C4-2B (cell line): ENCODE data around the gene KRTAP3-3.
A peak's percentile ranks its signal among the peaks of the same experiment; 100 is the strongest.

Source experiments
- H3K27ac ChIP-seq: fragments of 450-650 bp; 2 replicates; pipeline ENCODE4 v1.5.1; 2017
- CTCF ChIP-seq: fragments of 450-650 bp; conservative IDR thresholded peaks from 2 replicates; pipeline ENCODE4 v1.5.1; 2017; ENCODE audit warnings: mild to moderate bottlenecking
- ZFX ChIP-seq: fragments of 450-650 bp; IDR thresholded peaks from 2 replicates; pipeline ENCODE4 v1.6.1; 2017

KRTAP3-3 gene

GRCh38 chr17:40975516-40975915 lies 18.4 kb downstream of the KRTAP3-3 start:
- no peak overlapping the region for H3K27ac ChIP-seq
- TF ChIP-seq ZFX: no peak
- no peak for TF ChIP-seq CTCF

- TF ChIP-seq ZFX (no peak), CTCF (no peak)
- no peak overlapping the region for H3K27ac ChIP-seq
These were observed 19.6 kb downstream of the KRTAP3-3 start for GRCh38 chr17:40974366-40974765.

- no peak for TF ChIP-seq CTCF
- no peak for TF ChIP-seq ZFX
- H3K27ac ChIP-seq: no peak overlapping the region
These were observed 26.4 kb downstream of the KRTAP3-3 start for GRCh38 chr17:40967582-40967981.

GRCh38 chr17:40966848-40967247 lies 27.1 kb downstream of the KRTAP3-3 start, which contains the start of gene KRT39:
Gene KRT39 (minus strand): TSS chr17:40966948. CDS start chr17:40966856, 92 bp downstream.
- H3K27ac ChIP-seq: no peak within 1 kb of the TSS
- TF ChIP-seq ZFX: no peak
- no peak for TF ChIP-seq CTCF

GRCh38 chr17:40963838-40964237 lies 30.1 kb downstream of the KRTAP3-3 start:
- no peak overlapping the region for H3K27ac ChIP-seq
- no peak for TF ChIP-seq ZFX
- TF ChIP-seq CTCF: peak; percentile 88

GRCh38 chr17:40962059-40962561 lies 31.9 kb downstream of the KRTAP3-3 start:
- TF ChIP-seq ZFX (no peak), CTCF (no peak)

GRCh38 chr17:40961591-40961990 lies 32.4 kb downstream of the KRTAP3-3 start:
- H3K27ac ChIP-seq: no peak overlapping the region
- TF ChIP-seq ZFX (no peak), CTCF (no peak)

More at GRCh38 chr17:40962059-40962561, 31.9 kb downstream of the KRTAP3-3 start:
- no peak overlapping the region for H3K27ac ChIP-seq
